PFSK-1 (cell line): Measurements from ENCODE around the gene DNAJC5.

ENCODE experiments used
- FOXP2 ChIP-seq: optimal IDR thresholded peaks from 2 replicates; pipeline ENCODE3; 2011; ENCODE audit warnings: borderline replicate concordance, control low read depth, inconsistent platforms; ENCODE audit not compliant: insufficient read depth; ENCODE audit errors: extremely low read length, extremely low read depth
- POLR2AphosphoS5 ChIP-seq: IDR thresholded peaks from 2 replicates; pipeline ENCODE4 v1.6.1; 2012; ENCODE audit warnings: low read depth, mild to moderate bottlenecking, control low read depth, low read length, moderate library complexity
- SIN3A ChIP-seq: IDR thresholded peaks from 2 replicates; pipeline ENCODE4 v1.6.1; 2012; ENCODE audit warnings: mild to moderate bottlenecking, low read length, moderate library complexity, borderline replicate concordance; ENCODE audit not compliant: insufficient read depth
- TAF1 ChIP-seq: IDR thresholded peaks from 2 replicates; pipeline ENCODE4 v1.6.1; 2012; ENCODE audit warnings: low read length, control low read depth, borderline replicate concordance; ENCODE audit not compliant: insufficient read depth
- TF ChIP-seq, protein P1 (sequence below), 2 experiments: IDR thresholded peaks; 2 replicates each; pipeline versions ENCODE4 v1.6.1 to v1.8.0; 2011 to 2012; ENCODE audit warnings: low read depth in 2 of 2, low read length in 2 of 2, control low read depth in 1 of 2, inconsistent platforms in 1 of 2, mild to moderate bottlenecking in 1 of 2, moderate library complexity in 1 of 2; ENCODE audit not compliant: insufficient read depth in 1 of 2

DNAJC5 gene

DNA sequence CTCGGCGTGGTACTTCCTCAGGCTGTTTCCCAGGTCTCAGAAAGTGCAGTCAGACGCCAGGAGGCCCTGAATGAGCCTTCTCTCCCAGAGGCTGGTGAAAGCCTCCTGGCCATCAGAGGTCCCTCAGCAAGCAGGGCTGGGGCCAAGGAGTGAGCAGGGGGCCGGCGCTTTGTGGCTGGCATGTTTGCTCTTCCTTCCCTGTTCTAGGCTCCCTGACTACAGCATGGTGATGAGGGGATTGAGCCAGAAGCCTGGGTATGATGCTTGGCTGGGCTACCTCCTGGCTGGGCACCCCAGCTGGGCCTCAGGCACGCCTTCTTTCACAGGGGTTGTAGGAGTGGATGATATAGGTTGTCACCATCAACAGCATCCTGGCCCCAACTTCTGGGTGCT, 11.7 kb upstream of the DNAJC5 start:
- TF ChIP-seq POLR2AphosphoS5 (no peak), TAF1 (no peak), FOXP2 (no peak), SIN3A (no peak)
- TF ChIP-seq, protein P1, sequence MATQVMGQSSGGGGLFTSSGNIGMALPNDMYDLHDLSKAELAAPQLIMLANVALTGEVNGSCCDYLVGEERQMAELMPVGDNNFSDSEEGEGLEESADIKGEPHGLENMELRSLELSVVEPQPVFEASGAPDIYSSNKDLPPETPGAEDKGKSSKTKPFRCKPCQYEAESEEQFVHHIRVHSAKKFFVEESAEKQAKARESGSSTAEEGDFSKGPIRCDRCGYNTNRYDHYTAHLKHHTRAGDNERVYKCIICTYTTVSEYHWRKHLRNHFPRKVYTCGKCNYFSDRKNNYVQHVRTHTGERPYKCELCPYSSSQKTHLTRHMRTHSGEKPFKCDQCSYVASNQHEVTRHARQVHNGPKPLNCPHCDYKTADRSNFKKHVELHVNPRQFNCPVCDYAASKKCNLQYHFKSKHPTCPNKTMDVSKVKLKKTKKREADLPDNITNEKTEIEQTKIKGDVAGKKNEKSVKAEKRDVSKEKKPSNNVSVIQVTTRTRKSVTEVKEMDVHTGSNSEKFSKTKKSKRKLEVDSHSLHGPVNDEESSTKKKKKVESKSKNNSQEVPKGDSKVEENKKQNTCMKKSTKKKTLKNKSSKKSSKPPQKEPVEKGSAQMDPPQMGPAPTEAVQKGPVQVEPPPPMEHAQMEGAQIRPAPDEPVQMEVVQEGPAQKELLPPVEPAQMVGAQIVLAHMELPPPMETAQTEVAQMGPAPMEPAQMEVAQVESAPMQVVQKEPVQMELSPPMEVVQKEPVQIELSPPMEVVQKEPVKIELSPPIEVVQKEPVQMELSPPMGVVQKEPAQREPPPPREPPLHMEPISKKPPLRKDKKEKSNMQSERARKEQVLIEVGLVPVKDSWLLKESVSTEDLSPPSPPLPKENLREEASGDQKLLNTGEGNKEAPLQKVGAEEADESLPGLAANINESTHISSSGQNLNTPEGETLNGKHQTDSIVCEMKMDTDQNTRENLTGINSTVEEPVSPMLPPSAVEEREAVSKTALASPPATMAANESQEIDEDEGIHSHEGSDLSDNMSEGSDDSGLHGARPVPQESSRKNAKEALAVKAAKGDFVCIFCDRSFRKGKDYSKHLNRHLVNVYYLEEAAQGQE (IDR thresholded peaks at IDR 0.05; ENCODE audit: insufficient read depth in 1 of 2, low read depth in 2 of 2, low read length in 2 of 2), result no peak

DNA sequence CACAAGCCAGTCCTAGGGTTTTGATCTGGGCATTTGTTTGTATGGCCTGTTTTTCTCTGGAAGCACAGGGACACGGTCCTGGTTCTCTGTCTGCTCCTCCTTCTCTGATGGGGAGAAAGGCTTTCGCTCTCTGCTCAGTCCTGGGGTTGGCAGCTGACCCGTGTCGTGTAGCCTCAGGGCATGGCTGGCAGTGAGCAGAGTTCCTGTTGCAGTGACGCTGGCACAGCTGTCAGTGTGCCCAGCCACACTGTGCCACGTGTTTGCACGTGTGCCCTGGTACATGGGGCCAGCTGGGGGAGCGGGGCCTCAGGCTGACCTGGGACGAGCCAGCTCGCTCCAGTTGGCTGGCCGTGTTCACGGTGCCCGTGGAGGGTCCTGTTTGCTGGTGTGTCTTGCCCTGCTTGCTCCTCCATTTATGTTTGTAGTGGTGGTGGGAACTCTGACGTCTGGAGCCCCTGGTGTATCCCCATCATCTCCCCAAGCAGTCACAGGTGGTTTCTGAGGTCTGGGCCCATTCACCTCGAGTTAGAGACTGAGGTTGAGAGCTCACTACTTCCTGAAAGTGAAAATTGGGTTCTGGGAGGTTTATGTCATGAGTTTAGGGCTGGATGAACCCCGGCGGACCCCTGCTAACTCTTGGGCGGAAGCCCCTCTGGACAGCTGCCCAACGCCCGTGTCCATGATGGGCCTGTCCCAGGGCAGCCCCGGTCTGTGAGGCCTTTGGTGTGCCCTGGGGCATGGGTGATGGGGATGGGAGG, 10.2 kb upstream of the DNAJC5 start:
- TF ChIP-seq, protein P1 (IDR thresholded peaks at IDR 0.05; ENCODE audit: insufficient read depth in 1 of 2, low read depth in 2 of 2, low read length in 2 of 2), result no peak
- TF ChIP-seq TAF1, result no peak
- TF ChIP-seq FOXP2, result no peak
- TF ChIP-seq POLR2AphosphoS5, result no peak
- TF ChIP-seq SIN3A, result no peak

DNA sequence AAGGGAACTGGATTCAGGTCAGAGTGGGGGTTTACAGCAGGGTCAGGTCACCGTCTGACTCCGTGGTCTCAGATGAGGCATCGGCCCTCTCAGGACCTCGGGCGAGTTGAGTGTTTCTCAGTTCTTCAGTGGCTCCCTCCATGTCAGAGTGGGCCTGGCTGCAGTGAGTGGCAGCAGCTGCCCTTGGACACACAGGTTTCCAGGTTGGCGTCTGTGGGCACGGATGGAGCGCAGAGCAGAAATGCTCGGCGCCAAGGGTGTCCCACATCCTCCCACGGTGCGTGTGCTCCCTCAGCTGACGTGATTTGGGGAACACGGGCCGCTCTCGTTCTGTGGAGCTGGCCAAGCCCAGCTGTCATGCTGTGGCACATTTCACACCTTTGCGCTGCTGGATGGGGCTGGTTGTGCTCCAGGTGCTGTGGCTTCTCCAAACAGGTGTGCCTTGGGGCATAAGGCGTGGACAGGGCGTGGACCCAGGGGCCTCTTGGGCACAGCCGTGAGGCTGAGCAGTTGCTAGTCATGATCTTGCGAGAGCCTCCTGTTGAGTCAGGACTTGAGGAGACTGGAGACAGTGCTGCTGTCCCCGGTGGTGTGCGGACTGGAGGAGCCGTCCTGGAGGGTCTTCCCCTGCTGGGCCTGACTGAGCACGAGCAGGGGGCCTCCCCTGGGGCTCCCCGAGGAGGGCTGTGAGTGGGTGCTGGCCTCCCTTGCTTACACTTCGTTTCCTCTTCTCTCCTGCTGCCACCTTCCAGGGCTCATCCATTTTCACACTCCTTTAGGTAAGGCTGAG, 9.5 kb upstream of the DNAJC5 start:
- TF ChIP-seq, protein P1 (IDR thresholded peaks at IDR 0.05; ENCODE audit: insufficient read depth in 1 of 2, low read depth in 2 of 2, low read length in 2 of 2), result no peak
- TF ChIP-seq FOXP2 (no peak), TAF1 (no peak), POLR2AphosphoS5 (no peak), SIN3A (no peak)

DNA sequence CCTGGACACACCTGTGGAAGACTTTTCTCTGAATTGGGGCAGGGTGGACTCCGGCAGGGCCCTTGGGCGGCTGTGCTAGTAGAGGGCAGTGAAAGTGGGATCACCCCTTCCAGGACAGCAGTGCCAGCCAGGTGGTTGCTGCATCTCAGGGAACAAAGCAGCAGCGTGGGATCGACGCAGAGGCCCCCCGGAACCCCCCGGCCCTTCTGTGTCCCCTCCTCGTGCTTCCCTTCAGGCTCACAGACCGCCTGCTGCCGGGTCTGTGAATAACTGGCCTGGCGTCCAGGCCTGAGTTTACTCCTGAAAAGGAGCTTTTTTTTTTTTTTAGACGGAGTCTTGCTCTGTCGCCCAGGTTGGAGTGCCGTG, 8.9 kb upstream of the DNAJC5 start:
- TF ChIP-seq SIN3A, result no peak
- no peak for TF ChIP-seq POLR2AphosphoS5
- no peak for TF ChIP-seq FOXP2
- TF ChIP-seq, protein P1 (IDR thresholded peaks at IDR 0.05; ENCODE audit: insufficient read depth in 1 of 2, low read depth in 2 of 2, low read length in 2 of 2), result no peak
- no peak for TF ChIP-seq TAF1
